ENCODE data around the gene GJB5.

GRCh38 chr1:34740161-34740868 lies 14.5 kb upstream of the GJB5 start:
- TF ChIP-seq, protein P1, sequence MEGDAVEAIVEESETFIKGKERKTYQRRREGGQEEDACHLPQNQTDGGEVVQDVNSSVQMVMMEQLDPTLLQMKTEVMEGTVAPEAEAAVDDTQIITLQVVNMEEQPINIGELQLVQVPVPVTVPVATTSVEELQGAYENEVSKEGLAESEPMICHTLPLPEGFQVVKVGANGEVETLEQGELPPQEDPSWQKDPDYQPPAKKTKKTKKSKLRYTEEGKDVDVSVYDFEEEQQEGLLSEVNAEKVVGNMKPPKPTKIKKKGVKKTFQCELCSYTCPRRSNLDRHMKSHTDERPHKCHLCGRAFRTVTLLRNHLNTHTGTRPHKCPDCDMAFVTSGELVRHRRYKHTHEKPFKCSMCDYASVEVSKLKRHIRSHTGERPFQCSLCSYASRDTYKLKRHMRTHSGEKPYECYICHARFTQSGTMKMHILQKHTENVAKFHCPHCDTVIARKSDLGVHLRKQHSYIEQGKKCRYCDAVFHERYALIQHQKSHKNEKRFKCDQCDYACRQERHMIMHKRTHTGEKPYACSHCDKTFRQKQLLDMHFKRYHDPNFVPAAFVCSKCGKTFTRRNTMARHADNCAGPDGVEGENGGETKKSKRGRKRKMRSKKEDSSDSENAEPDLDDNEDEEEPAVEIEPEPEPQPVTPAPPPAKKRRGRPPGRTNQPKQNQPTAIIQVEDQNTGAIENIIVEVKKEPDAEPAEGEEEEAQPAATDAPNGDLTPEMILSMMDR (conservative IDR thresholded peaks at IDR 0.05 in 1 of 2, IDR thresholded peaks at IDR 0.05 in 1 of 2; ENCODE audit: extremely low read depth in 1 of 2, insufficient read depth in 1 of 2, low read depth in 1 of 2, low read length in 2 of 2) = no peak
- TF ChIP-seq EZH2 (IDR thresholded peaks at IDR 0.05; ENCODE audit: borderline replicate concordance, low read length) = no peak
